NCI-H82 treated with DMSO at 0.1 percent for 48 hours (cell line): ENCODE data around the gene NF2.
A peak's percentile ranks its signal among the peaks of the same experiment; 100 is the strongest.

Experiments
- DNase-seq: peaks from one replicate; lab custom pipeline; 2025; ENCODE audit not compliant: unreplicated experiment; lab: John Stamatoyannopoulos, UW

Gene NF2

GRCh38 chr22:29718949-29719898, 115.8 kb downstream of the NF2 start:
- no peak for DNase-seq

GRCh38 chr22:29719899-29720645, 116.6 kb downstream of the NF2 start, which contains the start of gene CABP7:
Gene CABP7, plus strand, starts transcription at chr22:29720003. Its CDS starts 422 bp downstream, at chr22:29720425.
- DNase-seq: no peak

- no peak for DNase-seq
Measured at GRCh38 chr22:29720811-29721323, 117.4 kb downstream of the NF2 start.

- no peak for DNase-seq
Measured at GRCh38 chr22:29722151-29722550, 118.7 kb downstream of the NF2 start.

- no peak for DNase-seq
Measured at GRCh38 chr22:29722587-29722986, 119.2 kb downstream of the NF2 start.

GRCh38 chr22:29723766-29724165, 120.3 kb downstream of the NF2 start:
- no peak for DNase-seq

GRCh38 chr22:29724843-29725242, 121.4 kb downstream of the NF2 start:
- no peak for DNase-seq

DNA sequence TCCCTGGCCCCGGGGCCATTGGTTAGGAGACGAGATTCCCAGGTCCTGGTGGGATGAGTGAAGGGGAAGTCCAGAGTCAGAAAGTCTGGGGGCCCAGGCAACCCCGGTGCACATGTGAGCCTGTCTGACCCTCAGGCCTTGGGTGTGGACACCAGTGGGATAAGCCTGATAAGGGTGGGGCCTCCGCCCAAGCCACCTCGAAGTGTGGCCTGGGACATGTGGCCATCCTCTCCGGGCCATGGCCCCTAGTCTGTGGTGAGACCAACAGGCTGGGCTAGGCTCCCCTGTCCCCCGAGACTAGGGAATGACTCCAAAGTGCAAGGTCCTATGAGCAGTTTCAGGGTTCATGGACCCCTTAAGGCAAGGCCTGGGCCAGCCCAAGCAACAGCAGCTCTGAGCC, 122.7 kb downstream of the NF2 start:
- no peak for DNase-seq

DNA sequence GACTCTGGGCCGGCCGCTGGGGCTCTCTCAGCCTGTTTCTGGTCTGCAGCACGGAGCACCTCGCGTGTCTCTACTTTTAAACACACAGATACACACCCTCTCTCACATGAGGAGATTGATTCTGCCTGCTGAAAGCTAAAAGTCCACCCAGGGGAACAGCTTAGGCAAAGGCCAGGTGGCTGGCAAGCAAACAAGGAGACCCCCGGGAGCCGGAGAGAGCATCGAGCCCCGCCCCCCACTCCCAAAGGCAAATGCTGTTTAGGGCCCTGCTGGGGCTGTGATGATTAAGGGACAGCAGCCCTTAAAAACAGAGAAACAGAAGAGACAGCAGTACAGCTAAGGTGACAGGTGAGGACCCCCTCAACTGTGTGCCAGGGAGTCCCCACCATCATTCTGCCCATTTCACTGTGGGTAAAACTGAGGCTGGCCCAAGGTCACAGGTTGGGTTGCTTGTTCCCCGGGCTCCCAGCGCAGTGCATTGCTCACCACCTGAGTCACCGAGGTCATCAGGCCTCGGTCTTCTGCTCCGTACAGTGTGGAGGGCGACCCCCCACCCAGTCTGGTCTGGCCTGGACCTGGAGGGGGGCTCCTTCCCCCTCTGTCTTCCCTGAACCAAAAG, 123.2 kb downstream of the NF2 start:
- no peak for DNase-seq

DNA sequence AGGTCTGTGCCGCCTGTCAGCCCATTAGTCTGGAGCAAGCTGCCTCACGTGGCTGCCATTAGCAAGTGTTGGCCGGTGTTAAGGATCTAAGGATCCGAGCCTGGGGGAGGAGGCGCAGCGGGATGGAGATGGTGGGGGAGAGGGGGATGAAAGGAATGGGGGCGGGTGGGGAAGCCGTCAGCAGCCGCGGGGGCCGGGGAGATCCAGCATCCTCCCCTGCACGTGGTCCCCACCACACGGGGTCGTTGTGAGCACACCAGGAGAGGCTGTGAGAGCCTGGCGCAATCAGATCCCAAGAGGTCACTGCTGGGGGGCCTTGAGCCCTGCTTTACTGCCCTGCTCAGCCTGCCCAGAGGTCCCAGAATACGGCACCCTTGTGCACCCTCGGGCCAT, 123.7 kb downstream of the NF2 start:
- peak; percentile 39 for DNase-seq

DNA sequence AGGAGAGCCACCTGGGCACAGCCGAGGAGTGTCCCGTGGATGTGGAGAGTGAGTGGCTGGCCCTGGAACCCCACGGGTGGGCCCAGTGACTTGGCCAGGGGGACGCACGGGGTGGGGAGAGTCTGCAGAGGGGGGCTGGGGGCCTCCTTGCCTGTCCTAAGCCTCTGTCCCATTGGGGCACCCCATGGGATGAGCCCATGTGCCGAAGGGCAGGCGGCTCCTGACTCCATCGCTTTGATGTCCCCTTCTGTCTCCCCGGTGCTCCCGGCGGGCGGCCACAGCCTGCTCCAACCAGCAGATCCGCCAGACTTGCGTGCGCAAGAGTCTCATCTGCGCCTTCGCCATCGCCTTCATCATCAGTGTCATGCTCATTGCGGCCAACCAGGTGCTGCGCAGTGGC, 125.7 kb downstream of the NF2 start:
- DNase-seq: no peak

GRCh38 chr22:29731058-29731850, 127.8 kb downstream of the NF2 start:
- DNase-seq: no peak

DNA sequence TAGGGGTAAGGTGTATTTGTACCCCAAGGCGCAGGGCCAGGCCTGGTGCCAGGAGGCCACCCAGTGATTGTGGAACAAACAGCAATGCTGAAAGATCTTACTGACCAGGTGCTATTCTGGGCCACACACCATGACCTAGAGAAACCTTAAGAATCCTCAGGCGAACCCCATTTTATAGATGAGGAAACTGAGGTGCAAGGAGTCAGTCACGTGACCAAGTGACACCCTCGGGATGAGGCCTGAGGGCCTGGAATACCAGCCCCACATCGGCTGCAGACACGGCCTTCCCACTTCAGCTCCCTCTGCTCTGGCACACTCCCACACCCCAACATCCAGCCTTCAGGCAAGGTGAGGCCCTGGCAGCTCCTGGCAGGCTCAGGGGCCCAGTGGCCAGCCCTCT, 129.4 kb downstream of the NF2 start:
- DNase-seq: no peak

- no peak for DNase-seq
Measured at GRCh38 chr22:29733362-29734201, 130.1 kb downstream of the NF2 start.

DNA sequence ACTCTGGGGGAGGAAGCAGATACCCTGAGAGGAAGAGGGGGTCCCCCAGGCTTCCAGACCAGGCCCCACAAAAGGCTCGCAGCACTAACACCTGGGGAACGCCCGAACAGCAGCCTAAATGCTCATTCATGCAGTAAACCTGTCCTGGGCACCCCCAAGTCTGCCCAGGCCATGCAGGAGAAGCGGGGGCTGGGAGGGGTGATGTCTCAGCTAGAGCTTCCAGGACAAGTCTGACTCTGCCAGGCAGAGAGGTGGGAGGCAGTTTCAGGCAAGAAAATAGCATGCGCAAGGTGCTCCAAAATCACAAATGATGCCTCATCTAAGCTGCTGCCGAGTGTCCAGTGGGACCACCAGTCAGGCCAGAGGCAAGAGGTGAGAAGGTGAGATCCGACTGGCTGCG, 131.0 kb downstream of the NF2 start:
- no peak for DNase-seq

DNA sequence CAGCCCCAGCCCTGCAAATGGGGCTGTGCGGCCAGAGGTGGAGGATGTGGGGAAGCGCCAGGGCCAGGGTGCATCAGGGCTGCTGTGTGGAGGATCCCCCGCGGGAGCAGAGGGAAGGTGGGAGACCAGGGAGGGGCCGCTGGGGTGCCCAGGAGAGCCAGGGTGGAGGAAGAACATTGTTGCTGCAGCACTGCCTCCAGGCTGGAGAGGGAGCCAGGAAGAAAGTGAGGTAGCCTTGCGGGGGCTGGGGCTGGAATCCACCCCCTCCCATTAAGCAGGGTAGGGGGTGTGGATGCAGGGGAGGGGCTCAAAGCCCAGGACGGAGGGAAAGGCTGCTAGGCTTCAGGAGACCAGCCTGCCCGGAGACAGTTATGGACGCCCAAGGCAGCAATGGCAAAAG, 131.4 kb downstream of the NF2 start:
- DNase-seq: no peak

DNA sequence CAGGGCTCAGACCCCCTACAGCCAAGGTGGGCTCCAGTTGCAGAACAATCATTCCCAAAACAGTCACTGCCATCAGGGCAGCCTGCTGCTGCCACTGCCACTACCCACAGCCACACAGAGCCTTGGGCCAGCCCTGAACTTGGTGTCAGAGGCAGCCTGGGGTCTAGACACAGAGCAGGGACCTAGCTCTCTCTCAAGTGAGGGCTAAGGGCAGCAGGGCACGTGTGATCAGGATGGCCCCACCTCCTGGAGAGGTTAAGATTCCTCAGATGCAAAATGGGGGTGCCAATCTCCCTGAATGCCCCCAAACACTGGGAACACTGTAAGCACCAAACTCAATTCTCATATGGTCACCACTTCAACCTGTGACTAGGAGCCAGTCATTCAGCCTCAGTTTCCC, 132.0 kb downstream of the NF2 start:
- DNase-seq: no peak

DNA sequence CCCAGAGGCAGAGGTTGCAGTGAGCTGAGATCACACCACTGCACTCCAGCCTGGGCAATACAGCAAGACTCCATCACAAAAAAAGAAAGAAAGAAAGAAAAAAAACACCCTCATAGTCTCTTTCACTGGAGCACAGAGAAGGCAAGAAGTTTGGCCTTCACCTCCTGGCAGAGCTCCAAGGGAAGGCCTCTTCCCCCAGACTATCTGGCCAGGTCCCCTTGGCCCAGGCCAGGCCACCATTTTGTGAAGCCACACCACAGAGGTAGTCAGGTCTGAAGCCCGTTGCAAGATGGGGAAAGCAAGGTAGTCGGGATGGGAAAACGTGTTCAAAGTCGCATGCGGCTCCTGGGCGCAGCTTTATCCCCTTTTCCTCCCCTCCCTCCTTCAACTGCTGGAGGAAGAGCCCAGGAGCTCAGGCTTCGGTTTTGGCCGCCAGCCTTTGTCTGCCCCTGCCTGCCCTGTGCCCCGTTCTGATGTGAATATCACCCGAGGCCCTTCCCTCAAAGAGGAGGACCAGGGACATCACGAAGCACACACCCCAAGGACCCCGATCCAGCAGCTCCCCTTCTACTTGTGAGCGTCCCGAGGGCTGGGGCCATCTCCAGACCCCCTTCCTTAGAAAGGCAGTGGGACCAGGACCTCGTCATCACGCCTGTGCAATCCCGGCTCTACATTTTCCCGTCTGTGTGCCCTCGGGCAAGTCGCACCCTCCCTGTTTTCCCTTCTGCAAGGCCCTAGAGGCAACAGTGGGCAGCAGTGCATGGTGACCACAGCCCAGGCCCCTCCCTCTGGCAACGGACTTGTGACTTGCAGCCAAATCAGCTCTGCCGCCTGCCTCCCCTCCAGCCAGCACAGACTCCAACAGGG, 134.1 kb downstream of the NF2 start:
- no peak for DNase-seq
